Measurements from ENCODE around the gene NET1.
A peak's percentile ranks its signal among the peaks of the same experiment; 100 is the strongest.

NET1 gene

GRCh38 chr10:5480162-5480941 is 68.0 kb downstream of the NET1 start:
- no peaks in the 10 kb centered on the region for H3K9me3 Mint-ChIP-seq
- peak overlapping the region; percentile 36 for H3K27ac Mint-ChIP-seq
- no peak overlapping the region for H3K4me3 Mint-ChIP-seq
- intact Hi-C loops (cut with micrococcal nuclease), result no loop called here
- peaks cover 12% of the 10 kb centered on the region for H3K4me1 Mint-ChIP-seq (ENCODE audit: low read depth)
- H3K27me3 Mint-ChIP-seq, result peaks cover 15% of the 10 kb centered on the region
- H3K36me3 Mint-ChIP-seq (ENCODE audit: low read depth), result no peaks in the 10 kb centered on the region

- peaks cover 12% of the 10 kb centered on the region for H3K4me1 Mint-ChIP-seq (ENCODE audit: low read depth)
- no peaks in the 10 kb centered on the region for H3K9me3 Mint-ChIP-seq
- intact Hi-C loops (cut with micrococcal nuclease), result no loop called here
- H3K27me3 Mint-ChIP-seq, result peaks cover 17% of the 10 kb centered on the region
- H3K27ac Mint-ChIP-seq, result no peak overlapping the region
- no peak overlapping the region for H3K4me3 Mint-ChIP-seq
- H3K36me3 Mint-ChIP-seq (ENCODE audit: low read depth), result no peaks in the 10 kb centered on the region
Measured at GRCh38 chr10:5481121-5481520, 68.8 kb downstream of the NET1 start.

- H3K4me1 Mint-ChIP-seq (ENCODE audit: low read depth), result peaks cover 12% of the 10 kb centered on the region
- intact Hi-C loops (cut with micrococcal nuclease), result no loop called here
- no peaks in the 10 kb centered on the region for H3K9me3 Mint-ChIP-seq
- H3K27ac Mint-ChIP-seq, result no peak overlapping the region
- H3K36me3 Mint-ChIP-seq (ENCODE audit: low read depth), result no peaks in the 10 kb centered on the region
- no peak overlapping the region for H3K4me3 Mint-ChIP-seq
- H3K27me3 Mint-ChIP-seq, result peaks cover 21% of the 10 kb centered on the region
Measured at GRCh38 chr10:5482016-5482415, 69.7 kb downstream of the NET1 start.

- intact Hi-C loops (cut with micrococcal nuclease), result no loop called here
- Mint-ChIP-seq H3K27ac (no peak overlapping the region), H3K4me1 (ENCODE audit: low read depth) (peaks cover 12% of the 10 kb centered on the region), H3K4me3 (no peak overlapping the region), H3K27me3 (peaks cover 24% of the 10 kb centered on the region), H3K9me3 (no peaks in the 10 kb centered on the region), H3K36me3 (ENCODE audit: low read depth) (no peaks in the 10 kb centered on the region)
Measured at GRCh38 chr10:5484205-5484604, 71.8 kb downstream of the NET1 start.

- H3K4me1 Mint-ChIP-seq (ENCODE audit: low read depth), result peaks cover 1% of the 10 kb centered on the region
- intact Hi-C loops (cut with micrococcal nuclease), result no loop called here
- H3K4me3 Mint-ChIP-seq, result no peak overlapping the region
- H3K9me3 Mint-ChIP-seq, result no peaks in the 10 kb centered on the region
- no peaks in the 10 kb centered on the region for H3K36me3 Mint-ChIP-seq (ENCODE audit: low read depth)
- peaks cover 19% of the 10 kb centered on the region for H3K27me3 Mint-ChIP-seq
- H3K27ac Mint-ChIP-seq, result no peak overlapping the region
Measured at GRCh38 chr10:5485290-5485689, 72.9 kb downstream of the NET1 start.

GRCh38 chr10:5485948-5486852 is 73.8 kb downstream of the NET1 start:
- intact Hi-C loops (cut with micrococcal nuclease), result no loop called here
- Mint-ChIP-seq H3K36me3 (ENCODE audit: low read depth) (no peaks in the 10 kb centered on the region), H3K4me1 (ENCODE audit: low read depth) (peaks cover 7% of the 10 kb centered on the region), H3K9me3 (no peaks in the 10 kb centered on the region), H3K4me3 (no peak overlapping the region), H3K27me3 (peaks cover 17% of the 10 kb centered on the region), H3K27ac (peak overlapping the region; percentile 7)

GRCh38 chr10:5486853-5487235 is 74.5 kb downstream of the NET1 start:
- peak overlapping the region; percentile 7 for H3K27ac Mint-ChIP-seq
- no peaks in the 10 kb centered on the region for H3K9me3 Mint-ChIP-seq
- no peaks in the 10 kb centered on the region for H3K36me3 Mint-ChIP-seq (ENCODE audit: low read depth)
- no peak overlapping the region for H3K4me3 Mint-ChIP-seq
- intact Hi-C loops (cut with micrococcal nuclease), result no loop called here
- H3K27me3 Mint-ChIP-seq, result peaks cover 17% of the 10 kb centered on the region
- peaks cover 10% of the 10 kb centered on the region for H3K4me1 Mint-ChIP-seq (ENCODE audit: low read depth)

GRCh38 chr10:5488272-5489161 is 76.2 kb downstream of the NET1 start:
- no peak overlapping the region for H3K27ac Mint-ChIP-seq
- H3K4me1 Mint-ChIP-seq (ENCODE audit: low read depth), result peaks cover 10% of the 10 kb centered on the region
- H3K4me3 Mint-ChIP-seq, result no peak overlapping the region
- H3K9me3 Mint-ChIP-seq, result peaks cover 12% of the 10 kb centered on the region
- intact Hi-C loops (cut with micrococcal nuclease), result no loop called here
- H3K27me3 Mint-ChIP-seq, result peaks cover 15% of the 10 kb centered on the region
- H3K36me3 Mint-ChIP-seq (ENCODE audit: low read depth), result no peaks in the 10 kb centered on the region

- Mint-ChIP-seq H3K4me3 (no peak overlapping the region), H3K27ac (no peak overlapping the region), H3K36me3 (ENCODE audit: low read depth) (no peaks in the 10 kb centered on the region), H3K9me3 (peaks cover 12% of the 10 kb centered on the region), H3K27me3 (peaks cover 14% of the 10 kb centered on the region), H3K4me1 (ENCODE audit: low read depth) (peaks cover 10% of the 10 kb centered on the region)
- intact Hi-C loops (cut with micrococcal nuclease), result no loop called here
Measured at GRCh38 chr10:5490032-5490431, 77.7 kb downstream of the NET1 start.

GRCh38 chr10:5490698-5491464 is 78.5 kb downstream of the NET1 start:
- intact Hi-C loops (cut with micrococcal nuclease), result no loop called here
- Mint-ChIP-seq H3K27ac (no peak overlapping the region), H3K4me3 (no peak overlapping the region), H3K4me1 (ENCODE audit: low read depth) (peaks cover 10% of the 10 kb centered on the region), H3K27me3 (peaks cover 10% of the 10 kb centered on the region), H3K36me3 (ENCODE audit: low read depth) (no peaks in the 10 kb centered on the region), H3K9me3 (peaks cover 12% of the 10 kb centered on the region)

- intact Hi-C loops (cut with micrococcal nuclease), result no loop called here
- no peak overlapping the region for H3K4me3 Mint-ChIP-seq
- peaks cover 12% of the 10 kb centered on the region for H3K9me3 Mint-ChIP-seq
- no peaks in the 10 kb centered on the region for H3K36me3 Mint-ChIP-seq (ENCODE audit: low read depth)
- peaks cover 7% of the 10 kb centered on the region for H3K27me3 Mint-ChIP-seq
- H3K4me1 Mint-ChIP-seq (ENCODE audit: low read depth), result peaks cover 10% of the 10 kb centered on the region
- H3K27ac Mint-ChIP-seq, result no peak overlapping the region
Measured at GRCh38 chr10:5491477-5491876, 79.1 kb downstream of the NET1 start.

GRCh38 chr10:5492322-5492855 is 80.0 kb downstream of the NET1 start:
- no peaks in the 10 kb centered on the region for H3K36me3 Mint-ChIP-seq (ENCODE audit: low read depth)
- no peak overlapping the region for H3K27ac Mint-ChIP-seq
- peaks cover 12% of the 10 kb centered on the region for H3K9me3 Mint-ChIP-seq
- H3K4me3 Mint-ChIP-seq, result no peak overlapping the region
- peaks cover 10% of the 10 kb centered on the region for H3K4me1 Mint-ChIP-seq (ENCODE audit: low read depth)
- H3K27me3 Mint-ChIP-seq, result peaks cover 3% of the 10 kb centered on the region
- intact Hi-C loops (cut with micrococcal nuclease), result no loop called here

Measured in dendritic cell treated with granulocyte-macrophage colony-stimulating factor and Interleukin-4, amounts not matched to agents 40 ng/mL and 50 ng/mL, for 4 days (primary cell).